SHP77 treated with DMSO at 0.1 percent for 48 hours (cell line): Measurements from ENCODE around the gene LRP1B.

Experiments
- DNase-seq: peaks from one replicate; lab custom pipeline; 2025; lab: John Stamatoyannopoulos, UW

The LRP1B gene

DNA sequence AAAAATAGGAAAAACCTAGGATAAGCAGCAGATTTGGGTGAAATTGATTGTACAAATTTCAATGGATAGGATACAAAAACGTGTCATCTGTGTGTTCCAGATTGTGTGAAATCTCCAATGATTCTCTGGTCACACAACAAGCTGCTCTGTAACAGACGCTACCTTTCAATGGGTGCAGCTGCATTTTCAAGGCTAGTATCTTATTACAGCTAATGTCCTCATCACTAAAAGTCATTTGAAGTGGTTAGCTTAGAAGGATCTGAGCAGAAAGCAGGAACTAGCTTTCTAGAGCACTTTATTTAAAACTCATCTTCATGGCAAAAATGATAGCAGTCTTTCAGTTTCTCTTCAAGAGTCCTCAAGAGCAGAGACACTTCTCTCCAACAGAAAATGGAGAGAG lies 364.6 kb downstream of the LRP1B start:
- no peak for DNase-seq

DNA sequence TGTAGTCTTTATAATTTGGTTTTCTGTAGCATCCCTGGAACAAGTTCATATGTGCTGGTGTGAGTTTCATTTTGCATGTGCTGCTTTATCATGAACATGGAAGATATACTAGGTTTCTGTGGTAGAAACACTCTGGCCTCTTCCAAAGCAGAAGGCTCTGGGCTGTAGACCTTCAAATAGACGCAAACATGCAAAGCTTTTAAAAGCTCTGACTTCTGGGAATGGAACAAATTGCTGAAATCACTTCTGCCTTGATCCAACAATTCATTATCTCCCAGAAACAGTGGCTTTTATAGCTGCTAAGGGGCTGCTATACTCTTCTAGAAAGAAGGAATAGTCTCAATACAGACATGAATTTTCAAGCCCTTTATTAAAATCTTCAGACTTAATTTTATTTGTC lies 382.2 kb downstream of the LRP1B start:
- no peak for DNase-seq

DNA sequence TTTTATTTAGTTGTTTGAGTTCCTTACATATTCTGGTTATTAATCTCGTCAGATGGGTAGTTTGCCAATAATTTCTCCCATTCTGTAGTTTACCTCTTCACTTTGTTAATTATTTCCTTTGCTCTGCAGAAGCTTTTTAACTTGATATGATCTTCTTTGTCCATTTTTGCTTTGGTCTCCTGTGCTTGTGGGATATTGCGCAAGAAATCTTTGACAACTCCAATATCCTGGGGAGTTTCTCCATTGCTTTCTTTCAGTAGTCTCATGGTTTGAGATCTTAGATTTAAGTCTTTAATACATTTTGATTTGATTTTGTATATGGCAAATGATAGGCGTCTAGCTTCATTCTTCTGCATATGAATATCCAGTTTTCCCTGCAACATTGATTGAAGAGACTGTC lies 389.2 kb downstream of the LRP1B start:
- no peak for DNase-seq

DNA sequence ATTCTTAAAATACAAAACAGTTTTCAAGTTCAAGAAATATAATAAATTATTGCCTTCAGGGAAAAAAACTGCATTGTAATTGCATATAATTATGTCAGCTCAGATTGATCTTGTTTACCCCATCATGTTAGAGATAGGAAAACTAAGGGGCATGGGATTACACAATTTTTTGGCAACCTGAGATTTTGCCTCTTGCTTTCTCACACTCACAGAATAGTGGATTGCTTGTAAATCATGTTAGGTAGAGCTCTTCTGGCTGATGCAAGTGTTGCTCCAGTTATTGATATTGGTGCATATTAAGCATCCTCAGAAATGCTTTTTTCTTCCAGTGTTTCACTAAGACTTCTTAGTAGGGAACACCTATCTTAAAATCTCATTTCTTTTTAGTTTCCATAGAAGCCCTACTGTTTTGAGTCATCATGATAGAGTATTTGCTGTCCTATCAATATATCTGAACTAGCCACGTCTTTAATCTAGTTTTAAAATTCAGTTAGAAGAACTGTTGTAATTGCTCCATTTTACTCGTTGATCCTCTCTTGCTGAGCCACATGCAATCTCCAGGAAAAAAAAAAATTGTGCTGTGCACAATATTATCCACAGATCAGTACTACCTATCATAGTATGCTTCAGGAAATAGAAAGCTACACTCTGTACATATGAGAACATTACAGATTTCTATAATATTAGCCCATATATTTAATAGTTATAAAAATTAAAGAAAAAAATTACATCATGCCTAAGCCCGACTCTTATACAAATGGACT lies 393.1 kb downstream of the LRP1B start:
- no peak for DNase-seq

- DNase-seq = no peak
Observed at GRCh38 chr2:141736466-141736865, 394.4 kb downstream of the LRP1B start.

DNA sequence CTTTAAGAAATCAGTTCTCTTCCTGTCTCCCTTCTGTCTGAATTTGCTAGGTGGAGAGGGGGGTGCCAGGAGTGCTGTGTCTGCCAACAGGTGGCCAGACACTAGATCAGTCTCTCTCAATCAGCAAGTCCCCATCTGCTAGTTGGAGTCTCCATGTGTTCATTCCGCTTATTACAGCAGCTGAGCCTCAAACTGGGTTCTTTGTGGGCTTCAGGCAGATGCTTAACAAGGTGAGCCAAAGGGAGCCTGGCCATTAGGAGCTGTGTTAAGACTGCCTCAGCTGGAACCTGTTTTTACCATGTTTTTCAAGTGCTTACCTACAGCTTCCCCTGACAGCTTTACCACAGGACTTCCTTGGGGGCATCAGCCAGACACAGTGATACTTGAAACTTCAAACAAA lies 401.9 kb downstream of the LRP1B start:
- DNase-seq = no peak

DNA sequence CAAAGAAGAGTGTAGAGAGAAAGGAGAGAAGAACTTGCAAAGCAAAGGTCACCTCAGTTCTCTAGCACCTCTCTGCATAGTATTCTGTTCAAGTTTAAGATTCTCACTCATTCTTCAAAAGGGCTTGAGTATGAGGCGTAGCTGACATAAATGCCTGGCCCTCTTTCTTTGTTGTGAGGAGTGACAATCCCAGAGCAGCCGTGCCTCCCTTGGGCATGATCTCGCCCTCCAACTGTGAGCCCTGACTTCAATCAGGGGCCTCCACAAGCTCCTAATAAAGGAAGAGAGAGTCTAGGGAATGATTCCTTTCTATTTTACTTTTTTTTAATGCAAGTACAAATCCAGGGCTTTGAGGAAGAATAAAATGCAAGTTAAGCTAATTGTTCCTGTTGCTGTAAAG lies 402.7 kb downstream of the LRP1B start:
- DNase-seq = no peak

- no peak for DNase-seq
Observed at GRCh38 chr2:141724426-141724825, 406.4 kb downstream of the LRP1B start.

GRCh38 chr2:141723814-141724213 lies 407.0 kb downstream of the LRP1B start:
- DNase-seq = no peak

DNA sequence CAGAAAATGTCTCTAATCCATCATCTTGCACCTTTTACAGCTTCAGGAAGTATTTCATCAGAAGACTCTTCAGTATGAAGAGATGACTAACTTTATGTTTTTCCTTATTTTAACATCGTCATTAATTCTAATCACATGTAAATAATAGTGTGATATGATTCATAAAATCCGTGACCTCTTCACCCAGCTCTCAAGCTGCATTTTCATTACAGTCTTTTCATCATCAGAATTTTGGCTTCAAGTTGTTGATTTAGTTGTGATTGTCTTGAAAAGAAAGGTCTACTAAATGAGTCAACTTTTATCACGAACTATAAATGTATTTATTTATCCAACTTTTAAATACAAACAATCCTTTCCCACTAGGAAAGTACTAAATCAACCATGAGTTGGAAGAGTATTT lies 410.3 kb downstream of the LRP1B start:
- no peak for DNase-seq

GRCh38 chr2:141714496-141714895 lies 416.3 kb downstream of the LRP1B start:
- DNase-seq = no peak

GRCh38 chr2:141711627-141712026 lies 419.2 kb downstream of the LRP1B start:
- no peak for DNase-seq

GRCh38 chr2:141710589-141711239 lies 420.1 kb downstream of the LRP1B start:
- DNase-seq = no peak

GRCh38 chr2:141709756-141710155 lies 421.1 kb downstream of the LRP1B start:
- DNase-seq = no peak

- no peak for DNase-seq
Observed at GRCh38 chr2:141707486-141707885, 423.3 kb downstream of the LRP1B start.

- DNase-seq = no peak
Observed at GRCh38 chr2:141704541-141704940, 426.3 kb downstream of the LRP1B start.

- no peak for DNase-seq
Observed at GRCh38 chr2:141703501-141703900, 427.3 kb downstream of the LRP1B start.

- no peak for DNase-seq
Observed at GRCh38 chr2:141701618-141702017, 429.2 kb downstream of the LRP1B start.

DNA sequence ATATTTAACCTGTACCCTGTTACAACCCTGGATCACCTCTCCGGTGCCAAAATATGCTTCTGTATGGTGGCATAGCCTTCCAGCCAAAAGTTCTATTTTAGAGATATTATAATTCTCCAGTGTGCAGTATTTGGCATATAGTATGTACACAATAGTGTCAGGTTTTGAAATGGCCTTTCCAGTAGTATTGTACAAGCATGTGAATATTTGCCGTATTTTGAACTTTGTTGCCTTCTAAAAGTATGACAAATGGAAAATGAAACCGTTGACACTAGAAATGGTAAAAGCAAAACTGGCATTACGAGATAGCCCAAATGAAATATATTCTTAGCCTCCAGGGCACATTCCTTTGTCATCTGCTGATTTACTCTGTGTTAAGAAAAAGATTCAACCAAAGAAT lies 431.2 kb downstream of the LRP1B start:
- DNase-seq = no peak

GRCh38 chr2:141698500-141698899 lies 432.3 kb downstream of the LRP1B start:
- DNase-seq = no peak

DNA sequence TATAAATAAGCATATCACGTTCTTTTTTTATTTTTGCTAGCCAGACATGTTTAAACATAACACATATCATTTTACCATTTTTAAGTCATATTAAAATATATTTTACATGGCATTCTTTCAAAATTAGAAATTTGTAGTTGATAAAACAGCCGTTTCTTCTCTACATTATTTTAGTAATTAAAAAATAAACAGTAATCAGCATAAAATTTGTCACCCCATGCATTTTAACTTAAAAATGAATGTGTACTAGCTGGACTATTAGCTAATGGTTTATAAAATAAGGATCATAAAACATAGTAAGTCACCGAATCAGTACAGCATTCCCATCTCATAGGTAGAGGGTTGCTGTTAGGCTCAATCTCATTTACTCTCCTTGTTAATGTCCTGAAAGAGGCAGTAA lies 433.8 kb downstream of the LRP1B start:
- no peak for DNase-seq

GRCh38 chr2:141694180-141694579 lies 436.6 kb downstream of the LRP1B start:
- DNase-seq = no peak

DNA sequence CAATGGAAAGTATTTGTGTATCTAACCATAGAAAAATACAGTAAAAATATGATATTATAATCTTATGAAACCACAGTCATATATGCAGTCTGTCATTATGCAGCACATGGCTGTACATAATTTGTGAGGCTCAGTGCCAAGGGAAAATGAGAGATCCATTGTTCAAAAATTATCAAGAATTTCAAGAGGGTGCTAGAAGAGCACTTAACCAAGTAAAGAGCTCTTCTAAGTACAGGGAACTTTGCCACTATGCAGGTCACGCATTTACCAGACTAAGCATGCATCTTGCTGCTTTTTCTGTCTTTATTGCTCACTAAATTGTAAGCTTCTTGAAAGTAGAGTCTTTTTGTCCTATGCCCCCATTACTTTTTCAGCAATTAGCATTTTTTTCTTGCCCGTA lies 438.0 kb downstream of the LRP1B start:
- DNase-seq = no peak

DNA sequence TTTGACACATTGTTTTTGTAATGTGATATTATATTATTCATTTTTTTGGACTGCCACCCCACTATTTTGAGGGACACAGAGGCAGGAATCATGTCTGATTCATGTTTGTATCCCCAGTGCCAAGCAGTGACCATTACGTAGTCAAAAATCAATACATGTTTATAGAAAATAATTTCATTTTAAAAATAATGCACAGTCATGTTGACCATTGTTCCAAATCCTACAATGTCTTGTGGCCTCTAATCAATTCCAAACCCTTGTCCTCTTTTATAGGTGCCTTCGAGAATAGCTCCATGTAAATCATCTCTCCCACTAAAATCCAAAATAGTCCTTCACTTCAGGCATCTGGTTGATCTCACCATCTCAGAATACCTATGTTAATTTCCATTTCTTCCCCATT lies 454.7 kb downstream of the LRP1B start:
- no peak for DNase-seq
